Pancreas (tissue), 10 donors: Measurements from ENCODE around the gene FXYD4. TPM values are rescaled to one million over a fixed set of nuclear protein-coding genes. Genes with fewer than 3 reads are reported as not detected.
A peak's percentile ranks its signal among the peaks of the same experiment; 100 is the strongest.

Experiments used
- ATAC-seq, 4 donors: fragments of 200-7000 bp; cut with Tn5 transposase; one replicate each; pipeline versions ENCODE4 v1.8.0 to v1.9.1; 2020; ENCODE audit warnings: mild to moderate bottlenecking in 4 of 4, moderate library complexity in 4 of 4
- DNase-seq, 6 donors: peaks; one replicate each; pipeline ENCODE4 v3.0.0-alpha.2; 2020
- FAIRE-seq: peaks from 2 replicates; lab custom pipeline; 2012; peaks lifted over from hg19 to GRCh38; lab: Jason Lieb, UNC
- H3K27ac ChIP-seq, 4 donors: fragments of 200-600 bp; sonication (generic); 1 replicate in 3 of 4; 2 replicates in 1 of 4; pipeline versions ENCODE4 v1.5.0 to v1.8.0; 2020
- H3K27me3 ChIP-seq, 4 donors: fragments of 200-600 bp; one replicate each; pipeline ENCODE4 v1.8.0; 2021
- H3K36me3 ChIP-seq, 3 donors: fragments of 200-600 bp; sonication (generic) in 1 of 3; one replicate each; pipeline versions ENCODE4 v1.5.0 to v1.8.0; 2020 to 2021
- H3K4me1 ChIP-seq, 3 donors: fragments of 200-600 bp; one replicate each; pipeline ENCODE4 v1.8.0; 2021
- H3K4me3 ChIP-seq, 4 donors: fragments of 200-600 bp; sonication (generic) in 2 of 4; one replicate each; pipeline versions ENCODE4 v1.5.0 to v1.8.0; 2020 to 2021
- H3K9me3 ChIP-seq, 4 donors: fragments of 200-600 bp; one replicate each; pipeline ENCODE4 v1.8.0; 2021
- WGBS, 2 donors: extraction: QIAGEN DNeasy Blood & Tissue Kit; methylation state at CpG; one replicate each; pipeline ENCODE4 v1.1.7; 2013; 5-methylcytosine and 5-hydroxymethylcytosine counted together
- intact Hi-C, 3 donors: fragments of 100-400 bp; cut with DNase I; formaldehyde crosslinking; loops; one replicate each; pipeline versions ENCODE4 v1.11.1 to v1.14.2; 2022
- polyA plus RNA-seq, 2 donors: library from polyadenylated mRNA; stranded (reverse); fragments of 200-250 nt; gene quantifications; one replicate each; pipeline ENCODE4 v1.2.3, GENCODE V29; 2013
- total RNA-seq, 6 donors: library from RNA; stranded (reverse); fragmentation: NEBNext Ultra II Directional in 4 of 6; extraction: Animal tissue kit (Norgen Biotek cat#: 25700) in 4 of 6; gene quantifications; one replicate each; pipeline versions ENCODE4 v1.2.1 to v1.2.4, GENCODE V29; 2021 to 2023
- TF ChIP-seq, protein P1 (sequence below), 4 donors: fragments of 200-600 bp; sonication (generic) in 3 of 4; IDR thresholded peaks; one replicate each; pipeline versions ENCODE4 v1.5.0 to v1.8.0; 2021; ENCODE audit warnings: antibody characterized with exemption in 4 of 4
- donor health status: healthy with polysubstance abuse.
- donor health status: DM: no; HTN: no; CAD: no; lungs with moderate emphysema.
- donor health status: DM: no; HTN: no; CAD: no.
- donor health status: control.
- donor health status: control.
- donor health status: Bipolar disorder and iron deficiency.
- donor health status: DM: yes; HTN: yes; CAD: no.
- donor health status: DM: no; HTN: no; CAD: no.
- donor health status: DM: no; HTN: no; CAD: no.
- donor health status: DM: yes; HTN: yes; CAD: no.

FXYD4 gene
- total and polyA plus RNA-seq, 8 donors: 0.28 to 0.31 TPM; not detected in 6

DNA sequence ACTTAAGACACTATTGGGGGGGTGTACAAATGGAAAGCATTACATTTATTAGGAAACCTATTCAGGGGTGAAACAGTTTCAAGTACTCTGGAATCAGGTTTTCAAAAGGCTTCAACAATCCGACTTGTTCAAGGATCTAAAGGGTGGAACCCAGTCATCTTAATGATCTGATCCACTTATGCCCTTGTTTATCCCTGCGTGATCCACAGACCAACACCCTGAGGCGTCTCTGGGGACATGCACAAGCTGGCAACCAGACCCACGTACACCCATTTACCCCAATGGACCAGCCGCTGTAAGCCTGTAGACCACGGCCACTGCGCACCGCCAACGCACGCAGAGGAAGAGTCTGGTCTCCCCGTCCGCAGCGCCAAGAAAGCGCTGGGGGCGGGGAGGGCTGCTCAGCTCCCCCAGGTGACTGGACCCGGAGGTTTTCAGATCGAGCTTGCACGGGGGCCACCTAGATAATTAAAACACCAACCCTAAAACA is 24.2 kb downstream of the FXYD4 start:
- no peak for FAIRE-seq
- H3K36me3 ChIP-seq: peaks cover 0 to 37% (median 5%) of the 10 kb centered on the region in 3 donors
- 10 to 23% methylated on average over 18 of the region's 18 CpGs for WGBS, 2 donors
- no peaks in the 10 kb centered on the region for H3K27me3 ChIP-seq
- peak in 2 of 6 donors; percentile 41 to 56 for DNase-seq
- H3K4me1 ChIP-seq: peaks cover 16 to 31% (median 22%) of the 10 kb centered on the region in 3 donors
- peak overlapping the region; percentile 57 to 79 (median 61) for H3K4me3 ChIP-seq
- H3K27ac ChIP-seq: peak overlapping the region; percentile 95 to 97 (median 96)
- peak in 1 of 4 donors; percentile 1 for ATAC-seq
- no peaks in the 10 kb centered on the region for H3K9me3 ChIP-seq
- TF ChIP-seq, protein P1, sequence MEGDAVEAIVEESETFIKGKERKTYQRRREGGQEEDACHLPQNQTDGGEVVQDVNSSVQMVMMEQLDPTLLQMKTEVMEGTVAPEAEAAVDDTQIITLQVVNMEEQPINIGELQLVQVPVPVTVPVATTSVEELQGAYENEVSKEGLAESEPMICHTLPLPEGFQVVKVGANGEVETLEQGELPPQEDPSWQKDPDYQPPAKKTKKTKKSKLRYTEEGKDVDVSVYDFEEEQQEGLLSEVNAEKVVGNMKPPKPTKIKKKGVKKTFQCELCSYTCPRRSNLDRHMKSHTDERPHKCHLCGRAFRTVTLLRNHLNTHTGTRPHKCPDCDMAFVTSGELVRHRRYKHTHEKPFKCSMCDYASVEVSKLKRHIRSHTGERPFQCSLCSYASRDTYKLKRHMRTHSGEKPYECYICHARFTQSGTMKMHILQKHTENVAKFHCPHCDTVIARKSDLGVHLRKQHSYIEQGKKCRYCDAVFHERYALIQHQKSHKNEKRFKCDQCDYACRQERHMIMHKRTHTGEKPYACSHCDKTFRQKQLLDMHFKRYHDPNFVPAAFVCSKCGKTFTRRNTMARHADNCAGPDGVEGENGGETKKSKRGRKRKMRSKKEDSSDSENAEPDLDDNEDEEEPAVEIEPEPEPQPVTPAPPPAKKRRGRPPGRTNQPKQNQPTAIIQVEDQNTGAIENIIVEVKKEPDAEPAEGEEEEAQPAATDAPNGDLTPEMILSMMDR (IDR thresholded peaks at IDR 0.05): no peak
- intact Hi-C loops: no loop called here

DNA sequence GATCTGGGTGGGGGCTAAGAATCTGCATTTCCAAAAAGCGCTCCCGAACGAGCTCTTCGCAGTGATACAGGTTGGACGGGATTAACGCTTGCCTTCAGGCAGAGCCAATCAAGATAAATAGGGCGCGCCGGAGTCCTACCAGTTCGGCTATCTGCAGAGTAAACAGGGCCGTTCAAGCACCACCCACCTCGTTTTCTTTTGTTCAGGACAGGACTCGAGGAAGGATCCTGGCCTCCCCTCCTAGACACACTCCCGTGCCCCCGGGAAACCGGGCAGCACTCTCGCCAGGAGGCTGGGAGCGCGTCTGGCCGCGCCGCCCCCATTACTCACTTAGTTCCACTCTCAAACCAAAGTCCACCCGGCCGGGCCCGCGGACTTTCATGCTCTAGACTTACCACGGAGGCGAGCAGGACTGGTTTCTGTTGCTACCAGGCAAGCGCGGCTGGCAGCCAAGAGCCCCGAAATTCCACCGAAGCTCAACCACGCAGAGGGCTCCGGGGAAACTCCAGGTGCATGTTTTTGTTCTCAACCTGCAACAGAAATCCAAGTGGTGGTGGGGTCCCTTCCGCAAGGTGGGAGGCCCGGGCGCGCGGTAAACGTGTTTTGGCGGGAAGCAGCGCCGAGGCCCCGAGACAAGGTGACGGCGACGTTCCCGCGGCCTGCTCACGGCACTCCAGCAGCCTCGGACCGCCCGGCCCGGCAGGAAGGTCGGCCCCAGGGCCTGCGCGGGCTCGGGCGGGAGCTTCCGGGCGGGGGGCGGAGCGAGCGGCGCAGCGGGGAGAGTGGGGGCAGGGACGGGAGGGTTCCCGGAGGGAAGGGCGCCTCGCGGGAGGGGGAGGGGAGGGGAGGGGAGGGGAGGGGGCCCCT is 24.9 kb downstream of the FXYD4 start:
- Histone ChIP-seq H3K4me1 (peaks cover 16 to 31% (median 22%) of the 10 kb centered on the region in 3 donors), H3K27ac (peak overlapping the region; percentile 95 to 97 (median 96)), H3K27me3 (no peaks in the 10 kb centered on the region), H3K4me3 (peak overlapping the region; percentile 57 to 79 (median 61)), H3K9me3 (no peaks in the 10 kb centered on the region), H3K36me3 (peaks cover 0 to 30% (median 0%) of the 10 kb centered on the region in 3 donors)
- FAIRE-seq (no peak), ATAC-seq (peak; percentile 88 to 92 (median 90)), DNase-seq (peak; percentile 79 to 90 (median 84))
- 0 to 2% methylated on average over 53 to 71 of the region's 71 CpGs for WGBS, 2 donors
- intact Hi-C loops: no loop called here
- TF ChIP-seq, protein P1 (IDR thresholded peaks at IDR 0.05): no peak

DNA sequence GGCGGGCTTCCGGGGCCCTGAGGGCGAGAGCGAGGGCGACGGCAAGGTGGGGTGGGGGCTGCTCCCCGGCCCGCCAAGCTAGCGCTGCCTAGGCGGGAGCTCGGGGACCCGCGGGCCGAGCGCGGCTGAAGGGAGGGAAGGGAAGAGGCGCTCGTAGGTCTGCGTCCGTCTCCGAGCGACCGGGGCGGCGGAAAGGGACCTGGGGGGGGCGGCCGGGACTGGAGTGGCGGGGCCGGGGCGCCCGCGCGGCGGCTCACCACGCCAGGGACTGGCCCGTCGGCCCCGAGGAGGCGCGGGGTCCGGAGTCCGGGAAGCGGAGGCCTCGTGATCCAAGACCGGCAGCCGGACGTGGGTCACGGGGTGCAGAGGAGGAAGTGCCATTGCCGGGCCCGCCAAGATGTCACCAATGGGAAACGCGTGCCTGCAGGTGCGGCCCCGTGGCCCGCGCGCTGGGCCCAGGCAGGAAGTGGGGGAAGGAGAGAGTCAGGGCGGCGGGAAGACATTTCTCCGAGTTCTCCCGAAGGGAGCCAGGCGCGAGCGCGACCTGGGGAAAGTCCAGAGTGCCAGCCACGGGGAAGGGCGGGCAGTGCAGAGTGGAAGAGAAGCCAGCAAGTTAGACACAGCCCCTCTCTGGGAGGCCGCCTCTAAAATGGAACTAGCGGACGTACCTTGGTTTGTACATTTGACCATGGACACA is 25.6 kb downstream of the FXYD4 start:
- Histone ChIP-seq H3K36me3 (peaks cover 0 to 22% (median 0%) of the 10 kb centered on the region in 3 donors), H3K4me1 (peaks cover 16 to 31% (median 26%) of the 10 kb centered on the region in 3 donors), H3K9me3 (no peaks in the 10 kb centered on the region), H3K4me3 (peak overlapping the region; percentile 57 to 79 (median 61)), H3K27ac (peak overlapping the region; percentile 95 to 97 (median 96)), H3K27me3 (no peaks in the 10 kb centered on the region)
- TF ChIP-seq, protein P1 (IDR thresholded peaks at IDR 0.05): no peak
- no peak for FAIRE-seq
- 1 to 2% methylated on average over 49 to 70 of the region's 70 CpGs for WGBS, 2 donors
- intact Hi-C loops: no loop called here
- peak; percentile 86 to 94 (median 90) for DNase-seq
- ATAC-seq: peak; percentile 83 to 91 (median 88)

DNA sequence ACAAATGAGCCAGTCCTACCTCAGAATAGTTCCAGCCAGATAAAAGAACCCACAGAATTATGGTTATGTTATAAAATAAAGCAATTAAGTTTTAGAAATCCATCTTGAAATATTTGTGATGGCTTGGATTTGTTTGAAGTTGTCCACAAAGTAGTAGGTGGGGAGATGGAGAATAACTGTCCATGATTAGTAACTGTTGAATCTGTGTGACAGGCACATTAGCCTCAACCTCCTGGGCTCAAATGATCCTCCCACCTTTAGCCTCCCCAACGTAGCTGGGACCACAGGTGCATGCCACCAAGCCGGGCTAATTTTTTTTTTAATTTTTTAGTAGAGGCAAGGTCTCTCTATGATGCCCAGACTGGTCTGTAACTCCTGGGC is 27.5 kb downstream of the FXYD4 start:
- ATAC-seq (no peak), FAIRE-seq (no peak), DNase-seq (no peak)
- no peaks in the 10 kb centered on the region for H3K9me3 ChIP-seq
- H3K36me3 ChIP-seq: peaks cover 0 to 7% (median 0%) of the 10 kb centered on the region in 3 donors
- no peak overlapping the region for H3K27ac ChIP-seq
- WGBS, 2 donors: 67 to 78% methylated on average over 2 of the region's 2 CpGs
- peaks cover 16 to 42% (median 31%) of the 10 kb centered on the region in 3 donors for H3K4me1 ChIP-seq
- intact Hi-C loops: no loop called here
- H3K4me3 ChIP-seq: no peak overlapping the region
- H3K27me3 ChIP-seq: no peaks in the 10 kb centered on the region
- TF ChIP-seq, protein P1 (IDR thresholded peaks at IDR 0.05): no peak
